HG02798 (cell line): ENCODE results near the gene PLAC8.
"Not testable (repeated sequence)": the region's sequence is repeated elsewhere in the genome, so short reads cannot be mapped to it uniquely, and the experiment has no call there.

Source experiments
- ATAC-seq: cut with Tn5 transposase; IDR thresholded peaks from one replicate; pipeline ENCODE4 v1.9.1; 2021; ENCODE audit warnings: mild to moderate bottlenecking; ENCODE audit not compliant: unreplicated experiment, poor library complexity

PLAC8 gene, protein sequence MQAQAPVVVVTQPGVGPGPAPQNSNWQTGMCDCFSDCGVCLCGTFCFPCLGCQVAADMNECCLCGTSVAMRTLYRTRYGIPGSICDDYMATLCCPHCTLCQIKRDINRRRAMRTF

DNA sequence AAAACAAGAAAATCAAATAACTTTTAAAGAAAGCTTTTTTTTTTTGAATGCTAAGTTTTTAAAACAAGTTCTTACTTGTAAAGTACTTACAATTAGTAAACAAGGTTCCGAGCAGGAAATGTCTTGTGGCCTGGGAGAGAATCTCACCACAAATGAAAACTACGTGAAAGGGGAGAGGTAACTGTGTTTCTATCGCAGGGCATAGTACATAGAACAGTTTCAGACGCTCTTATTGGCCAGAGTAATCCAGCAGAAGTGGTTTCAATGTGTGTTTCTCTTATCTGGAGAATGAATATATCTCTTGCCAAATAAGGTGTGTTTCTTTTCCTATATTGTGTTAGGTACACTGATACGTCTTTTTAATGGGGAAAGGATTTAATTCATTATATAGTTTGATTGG is at the start of gene PLAC8:
PLAC8 (minus strand) TSS at position 154 of the 400 bp plus-strand sequence. CDS start 6,808 bp downstream, outside the sequence.
- ATAC-seq = peak; percentile 35

DNA sequence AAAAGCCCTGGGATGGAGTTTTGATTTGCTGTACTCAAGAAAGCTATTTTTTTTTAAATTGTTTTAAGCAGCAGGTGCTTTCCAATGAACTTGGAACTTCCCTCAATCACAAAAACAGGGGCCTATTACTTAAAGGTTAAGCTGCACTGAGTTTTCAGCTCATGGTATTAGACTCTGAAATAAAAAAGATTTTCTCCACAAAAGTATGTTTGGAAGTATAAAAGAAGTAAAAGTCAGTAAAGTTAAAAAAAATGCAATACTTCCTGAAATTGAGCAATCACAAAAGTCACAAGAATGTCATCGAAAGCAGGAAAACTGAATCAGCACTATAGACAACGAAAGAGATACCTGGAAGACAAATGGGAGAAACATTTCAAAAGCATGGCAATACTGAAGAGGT is 38.9 kb upstream of the PLAC8 start:
- ATAC-seq = no peak

DNA sequence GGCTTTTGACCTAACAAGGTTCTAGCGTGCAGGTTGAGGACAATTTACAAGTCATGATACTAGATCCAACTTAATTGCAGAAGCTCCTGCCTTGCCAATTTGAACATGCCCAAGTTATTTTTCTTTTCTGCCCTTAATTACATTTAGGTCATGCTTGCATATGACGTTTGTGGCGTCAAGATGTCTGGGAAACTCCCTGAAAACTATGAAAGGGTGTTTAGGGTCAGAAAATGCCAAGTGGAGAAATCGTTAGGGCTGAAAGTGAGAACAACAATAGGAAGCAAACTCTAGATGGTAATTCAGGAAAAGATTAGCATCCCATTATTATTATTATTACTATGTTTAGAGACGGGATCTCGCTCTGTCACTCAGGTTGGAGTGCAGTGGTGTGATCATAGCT is 38.2 kb upstream of the PLAC8 start:
- no peak for ATAC-seq

DNA sequence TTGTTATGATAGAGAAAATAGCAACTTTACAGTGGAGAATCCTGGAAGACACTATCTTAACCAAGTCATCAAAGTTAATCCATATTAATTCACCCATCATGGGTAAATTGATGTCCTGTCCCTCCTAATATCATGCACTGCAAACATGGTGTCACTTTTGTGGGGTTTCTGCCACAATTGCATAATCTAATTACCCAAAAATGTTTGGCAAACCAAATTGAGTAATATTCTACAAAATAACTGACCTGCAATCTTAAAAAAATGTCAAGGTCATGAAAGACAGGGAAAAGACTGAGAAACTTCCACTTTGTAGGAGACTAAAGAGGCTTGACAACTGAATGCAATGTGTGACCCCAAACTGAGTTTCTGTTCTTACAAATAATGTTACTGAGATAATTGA is 37.1 kb upstream of the PLAC8 start:
- no peak for ATAC-seq

DNA sequence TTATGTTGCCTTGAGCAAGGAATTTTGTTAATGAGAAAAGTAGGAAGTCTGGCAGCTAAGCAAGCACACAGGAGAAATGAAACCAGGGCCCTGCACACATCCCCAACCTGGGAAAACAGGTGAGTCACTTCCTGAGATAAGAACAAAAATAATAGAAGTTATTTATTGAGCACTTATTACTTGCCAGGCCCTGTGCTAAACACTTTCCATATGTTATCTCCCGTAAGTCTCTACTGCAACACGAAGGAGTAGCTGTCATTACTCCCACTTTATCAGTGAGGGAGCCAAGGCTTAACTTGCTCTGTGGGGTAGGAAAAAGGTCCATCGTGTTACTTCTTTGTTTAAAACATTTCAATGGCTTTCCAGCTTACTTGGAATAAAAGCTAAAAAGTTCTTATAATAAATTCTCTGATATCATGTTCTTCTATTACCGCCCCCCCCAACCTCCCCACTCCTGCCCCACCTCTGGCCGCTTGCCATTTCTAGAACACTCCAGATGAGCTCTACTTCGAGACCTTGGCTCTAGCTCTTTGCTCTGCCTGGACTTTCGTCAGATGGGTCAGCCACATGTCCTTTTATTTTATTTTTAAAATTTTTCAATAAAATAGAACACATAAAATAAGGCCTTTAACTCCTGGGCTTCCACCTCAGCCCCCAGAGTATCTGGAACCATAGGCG is 36.3 kb upstream of the PLAC8 start:
- no peak for ATAC-seq

DNA sequence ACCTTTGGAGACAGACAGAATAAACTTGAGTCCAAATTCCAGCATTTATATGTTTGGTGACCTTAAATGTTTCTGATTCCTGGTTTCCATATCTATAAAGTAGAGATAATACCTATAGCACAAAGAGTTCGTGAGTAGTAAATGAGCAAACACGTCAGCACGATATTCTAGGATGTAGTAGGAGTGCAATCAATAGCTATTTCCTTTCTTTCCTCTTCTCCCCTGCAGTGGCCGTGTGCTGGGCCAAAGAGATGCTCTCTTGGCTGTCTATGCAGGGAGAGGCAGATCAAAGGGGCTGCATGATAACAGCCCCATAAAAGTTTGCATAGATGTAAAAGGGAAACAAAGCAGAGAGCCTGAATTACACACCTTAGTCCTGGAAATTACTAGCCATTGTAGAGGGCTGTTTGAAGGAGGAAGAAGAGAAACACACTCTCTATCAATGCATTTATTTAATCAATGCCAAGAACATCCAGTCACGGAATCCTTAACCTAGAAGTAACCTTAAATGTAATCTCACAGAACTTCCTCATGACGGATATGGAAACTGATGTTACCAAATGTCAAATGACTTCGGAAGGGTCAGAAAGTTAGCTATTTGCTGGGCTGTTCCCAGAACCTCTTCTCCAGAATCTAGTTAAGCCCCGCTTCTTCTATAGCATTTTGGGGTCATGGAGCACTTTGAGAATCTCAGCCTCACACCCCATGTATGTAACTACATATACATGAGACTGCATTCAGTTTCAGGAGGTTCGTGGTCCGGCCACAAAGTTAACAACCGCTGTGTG is 35.5 kb upstream of the PLAC8 start:
- no peak for ATAC-seq

DNA sequence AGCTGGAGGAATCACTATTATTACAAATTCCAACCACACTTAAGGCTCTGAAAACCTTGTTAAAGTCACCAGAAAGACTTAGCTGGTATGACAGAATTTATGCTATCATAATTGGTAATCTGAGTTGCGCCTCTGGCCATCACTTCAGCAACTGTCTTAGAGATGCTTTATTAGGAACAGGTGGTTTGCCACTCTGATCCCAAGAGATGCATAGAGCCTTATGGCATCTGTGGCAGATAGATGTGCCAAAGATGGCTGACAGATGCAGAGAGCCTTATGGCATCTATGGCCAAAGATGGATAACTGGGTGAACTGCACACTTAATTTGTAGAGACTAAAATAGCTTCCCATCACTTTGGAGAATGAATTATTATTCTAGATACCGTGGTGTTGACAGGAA is 32.3 kb upstream of the PLAC8 start:
- ATAC-seq = no peak

DNA sequence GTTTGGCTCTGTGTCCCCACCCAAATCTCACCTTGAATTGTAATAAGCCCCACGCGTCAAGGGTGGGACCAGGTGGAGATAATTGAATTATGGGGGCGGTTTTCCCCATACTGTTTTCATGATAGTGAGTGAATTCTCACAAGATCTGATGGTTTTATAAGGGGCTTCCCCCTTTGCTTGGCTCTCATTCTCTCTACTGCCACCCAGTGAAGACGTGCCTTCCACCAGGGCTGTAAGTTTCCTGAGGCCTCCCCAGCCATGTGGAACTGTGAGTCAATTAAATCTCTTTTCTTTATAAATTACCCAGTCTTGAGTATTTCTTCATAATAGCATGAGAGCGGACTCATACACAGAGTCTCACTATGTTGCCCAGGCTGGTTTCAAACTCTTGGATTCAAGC is 31.2 kb upstream of the PLAC8 start:
- not testable (repeated sequence) for ATAC-seq

DNA sequence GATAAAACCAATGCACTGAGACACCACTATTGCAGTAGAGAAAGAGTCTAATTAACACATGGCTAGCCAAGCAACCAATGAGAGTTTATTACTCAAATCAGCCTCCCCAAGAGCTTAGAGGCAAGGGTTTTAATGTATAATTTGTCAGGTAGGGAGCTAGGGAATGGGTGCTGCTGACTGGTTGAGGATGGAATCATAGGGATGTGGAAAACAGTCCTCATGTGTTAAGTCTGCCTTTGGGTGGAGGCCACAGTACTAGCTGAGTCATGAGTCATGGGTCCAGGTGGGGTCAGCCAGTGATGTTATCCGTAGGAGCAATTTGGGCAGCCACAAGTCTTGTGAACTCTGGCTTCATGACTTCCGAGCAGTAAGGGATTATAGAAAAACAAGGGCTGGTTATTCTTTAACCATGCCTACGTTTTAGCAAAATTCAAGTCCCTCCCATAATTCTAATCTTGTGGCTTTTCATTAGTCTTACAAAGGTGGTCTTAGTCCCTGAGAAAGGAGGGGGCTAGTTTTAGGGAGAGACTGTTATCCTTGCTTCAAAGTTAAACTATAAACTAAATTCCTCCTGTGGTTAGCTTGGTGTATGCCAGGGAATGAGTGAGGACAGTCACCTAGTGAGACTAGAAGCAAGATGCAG is 25.1 kb upstream of the PLAC8 start:
- ATAC-seq = no peak

DNA sequence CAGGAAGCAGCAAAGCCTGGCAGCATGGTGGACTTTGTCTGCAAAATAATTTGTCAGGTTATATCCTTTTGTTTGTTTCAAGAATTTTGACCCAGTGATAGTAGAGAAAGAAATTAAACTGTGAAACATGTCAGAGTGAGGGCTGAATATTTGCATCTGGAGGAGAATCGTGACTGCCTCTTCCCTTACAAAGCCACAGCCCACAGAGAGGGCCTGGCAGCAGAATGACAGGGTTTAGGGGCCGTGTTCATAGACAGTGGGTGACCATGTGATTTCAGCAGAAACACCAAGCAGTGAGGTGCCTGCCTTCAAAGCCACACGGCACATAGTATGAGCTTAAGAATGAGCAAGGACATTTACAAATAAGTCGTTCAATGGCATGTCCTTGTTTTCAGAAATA is 24.4 kb upstream of the PLAC8 start:
- no peak for ATAC-seq

DNA sequence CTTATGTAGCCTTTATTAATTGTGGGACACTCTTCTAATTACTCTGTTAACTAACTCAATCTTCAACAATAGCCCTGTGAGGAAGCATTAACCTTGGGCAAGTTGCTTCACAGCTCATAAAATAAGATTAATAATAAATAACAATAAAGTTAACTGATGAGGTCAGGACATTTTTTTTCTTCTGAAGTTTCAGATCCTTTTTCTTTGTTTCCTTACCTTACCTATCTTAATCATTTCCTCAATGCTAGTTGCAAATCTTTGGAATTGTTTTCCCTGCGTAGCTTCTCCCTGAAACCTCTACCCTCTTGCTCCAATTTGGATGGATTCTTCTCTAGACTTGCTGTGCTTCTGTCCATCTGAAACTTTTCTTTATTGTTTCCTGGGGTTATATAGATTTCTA is 17.5 kb upstream of the PLAC8 start:
- no peak for ATAC-seq

DNA sequence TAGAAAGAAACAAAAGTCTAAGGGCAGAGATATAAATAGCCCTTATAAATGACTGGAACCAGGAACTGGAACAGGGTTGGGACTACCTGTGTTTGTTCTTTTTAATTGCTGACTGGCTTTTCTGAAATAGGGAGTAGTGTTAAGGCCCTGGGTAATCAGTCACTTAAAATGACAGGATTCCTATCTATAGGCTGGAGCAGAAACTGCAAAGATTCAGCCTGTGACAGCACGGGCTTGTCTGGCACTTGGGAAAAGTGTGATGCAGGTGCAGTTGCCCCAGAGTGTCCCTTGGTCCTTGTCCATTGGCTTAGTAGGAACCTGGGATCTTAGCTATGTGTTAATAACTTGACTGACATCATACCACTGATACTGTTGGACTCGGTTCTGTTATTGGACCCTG is 14.7 kb upstream of the PLAC8 start:
- no peak for ATAC-seq

DNA sequence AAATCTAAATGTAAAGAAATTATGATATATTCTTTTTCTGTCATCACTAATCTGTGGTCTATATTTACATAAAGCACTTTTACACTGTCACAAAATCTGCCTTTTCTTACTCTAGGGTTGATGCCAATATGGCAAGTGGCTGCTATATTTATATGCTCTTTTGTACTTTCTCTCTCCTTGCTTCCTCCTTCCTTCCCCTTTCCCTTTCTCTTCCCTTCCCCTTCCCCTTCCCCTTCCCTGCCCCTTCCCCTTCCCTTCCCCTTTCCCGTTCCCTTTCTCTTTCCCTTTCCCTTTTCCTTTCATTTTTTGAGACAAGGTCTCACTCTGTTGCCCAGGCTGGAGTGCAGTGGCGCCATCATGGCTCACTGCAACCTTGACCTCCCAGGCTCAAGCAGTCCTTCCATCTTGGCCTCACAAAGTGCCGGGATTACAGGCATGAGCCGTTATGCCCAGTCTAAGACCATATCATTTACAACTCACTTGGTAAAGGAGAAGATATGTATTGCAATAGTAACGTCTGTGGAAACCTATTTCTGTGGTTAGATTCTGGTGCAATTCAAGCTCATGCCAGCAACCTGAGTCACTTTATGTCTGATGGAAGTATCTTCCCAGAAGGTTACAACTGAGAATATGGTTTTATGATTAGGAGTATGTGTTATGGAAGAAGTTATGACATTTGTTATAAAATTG is 13.9 kb upstream of the PLAC8 start:
- no peak for ATAC-seq

DNA sequence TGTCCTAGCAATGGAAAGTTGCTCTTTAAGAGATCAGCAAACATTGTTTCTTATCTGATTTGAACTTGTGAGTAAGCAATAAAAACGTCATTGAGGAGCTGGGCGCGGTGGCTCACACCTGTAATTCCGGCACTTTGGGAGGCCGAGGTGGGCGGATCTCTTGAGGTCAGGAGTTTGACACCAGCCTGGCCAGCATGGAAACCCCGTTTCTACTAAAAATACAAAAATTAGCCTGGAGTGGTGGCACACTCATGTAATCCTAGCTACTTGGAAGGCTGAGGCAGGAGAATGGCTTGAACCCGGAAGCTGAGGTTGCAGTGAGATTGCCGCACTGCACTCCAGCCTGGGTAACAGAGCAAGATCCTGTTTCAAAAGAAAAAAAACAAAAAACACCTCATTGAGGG is 11.2 kb upstream of the PLAC8 start:
- no peak for ATAC-seq

DNA sequence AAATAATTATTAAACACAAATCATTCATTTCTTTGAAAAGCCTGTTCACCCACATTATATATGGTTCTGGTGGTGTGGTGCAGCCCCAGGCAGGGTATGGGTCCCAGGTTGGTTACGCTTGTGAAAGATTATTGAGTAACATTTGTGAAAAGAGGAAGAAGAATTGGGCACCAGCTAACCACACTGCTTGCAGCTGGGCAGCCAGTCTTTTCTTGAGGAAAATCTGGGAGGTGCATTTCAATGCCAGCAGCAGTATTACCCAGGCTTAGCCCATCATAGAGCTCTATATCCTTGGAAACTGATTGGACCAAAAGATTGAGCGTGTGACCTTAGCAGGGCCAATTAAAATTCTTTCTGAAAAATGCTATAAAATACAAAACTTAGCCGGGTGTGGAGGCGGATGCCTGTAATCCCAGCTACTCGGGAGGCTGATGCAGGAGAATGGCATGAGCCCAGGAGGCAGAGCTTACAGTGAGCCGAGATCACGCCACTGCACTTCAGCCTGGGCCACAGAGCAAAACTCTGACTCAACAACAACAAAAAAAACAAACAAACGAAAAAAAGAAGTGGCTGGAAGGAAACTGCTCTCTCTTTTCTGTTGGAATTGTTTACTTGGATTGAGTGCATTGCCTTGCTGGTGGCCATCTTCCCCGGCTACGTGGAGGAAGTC is 9.7 kb upstream of the PLAC8 start:
- ATAC-seq = no peak

DNA sequence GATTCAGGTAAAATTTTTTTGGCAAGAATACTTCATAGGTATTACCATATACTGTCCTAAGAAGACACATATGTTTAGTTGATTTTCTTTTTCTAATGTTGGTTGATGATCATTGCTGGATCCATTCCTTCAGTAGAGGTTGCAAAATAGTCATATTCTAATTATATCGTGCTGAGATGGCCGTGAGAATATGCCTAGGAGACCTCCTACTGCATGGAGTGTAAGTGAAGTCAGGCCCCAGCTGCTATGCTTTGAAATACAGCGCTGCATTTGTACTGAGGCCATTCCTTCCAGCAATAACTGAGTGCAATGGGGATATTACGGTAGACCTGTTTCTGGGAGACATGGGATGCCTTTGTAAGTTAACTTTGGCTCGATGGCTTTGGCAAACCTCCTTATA is 6.7 kb upstream of the PLAC8 start:
- no peak for ATAC-seq

DNA sequence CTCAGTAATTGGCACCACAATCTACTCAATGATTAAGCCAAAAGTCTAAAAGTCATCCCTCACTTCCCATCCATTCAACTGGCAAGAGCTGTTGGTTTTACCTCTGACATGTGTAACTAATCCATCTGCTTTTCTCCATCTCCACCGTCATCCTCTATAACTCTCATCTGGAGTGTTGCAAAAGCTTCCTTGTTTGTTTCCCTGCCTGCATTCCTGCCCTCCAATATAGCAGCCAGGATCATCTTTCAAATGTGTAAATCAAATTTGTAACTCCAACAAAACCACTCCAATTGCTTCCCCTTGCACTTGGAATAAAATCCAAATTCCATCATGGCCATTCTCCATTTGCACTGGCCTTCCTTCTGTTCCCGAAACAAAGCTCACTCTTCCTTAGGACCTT is 4.3 kb upstream of the PLAC8 start:
- ATAC-seq = no peak

DNA sequence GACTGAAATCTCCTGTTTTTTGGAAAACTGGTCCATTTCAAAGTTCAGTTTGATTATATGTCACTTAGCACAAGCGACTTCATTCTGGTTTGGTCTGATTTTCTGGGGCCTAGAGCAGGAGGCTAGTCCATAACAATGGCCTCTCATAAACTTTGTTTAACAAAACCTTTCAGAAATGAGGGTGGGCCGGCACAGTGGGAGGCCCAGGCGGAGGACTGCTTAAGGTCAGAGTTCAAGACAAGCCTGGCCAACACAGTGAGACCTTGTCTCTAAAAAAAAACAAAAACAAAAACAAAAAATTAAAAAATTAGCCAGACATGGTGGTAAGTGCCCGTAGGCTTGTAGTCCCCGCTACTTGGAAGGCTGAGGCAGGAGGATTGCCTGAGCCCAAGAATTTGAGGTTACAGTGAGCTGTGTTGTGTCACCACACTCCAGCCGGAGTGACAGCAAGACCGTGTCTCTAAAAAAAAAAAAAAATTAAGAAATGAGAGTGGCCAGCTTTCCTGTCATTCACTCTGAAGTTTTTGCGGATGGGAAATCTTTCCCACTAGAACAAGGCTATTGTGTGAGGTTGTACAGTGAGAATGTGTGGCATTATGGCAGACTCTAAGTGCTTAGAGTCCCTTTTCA is 1.2 kb upstream of the PLAC8 start:
- no peak for ATAC-seq

DNA sequence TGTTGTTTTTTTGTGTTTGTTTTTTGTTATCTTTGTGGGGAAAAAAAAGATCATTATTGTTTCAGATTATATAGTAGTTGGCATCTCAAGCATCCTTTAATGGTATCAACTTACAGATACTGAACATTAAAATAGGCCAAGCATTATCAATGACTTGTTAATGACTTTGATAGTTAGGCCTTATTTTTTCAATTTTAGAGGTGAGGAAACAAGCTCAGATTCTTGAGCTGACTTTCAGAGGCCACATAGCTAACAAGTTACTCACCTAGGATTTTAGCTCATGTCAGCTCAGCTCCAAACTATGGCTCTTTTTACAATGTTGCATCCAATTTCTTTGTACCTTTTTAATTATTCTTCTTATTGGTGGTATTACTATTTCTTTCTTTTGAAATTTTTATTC is 471 bp upstream of the PLAC8 start:
- no peak for ATAC-seq

DNA sequence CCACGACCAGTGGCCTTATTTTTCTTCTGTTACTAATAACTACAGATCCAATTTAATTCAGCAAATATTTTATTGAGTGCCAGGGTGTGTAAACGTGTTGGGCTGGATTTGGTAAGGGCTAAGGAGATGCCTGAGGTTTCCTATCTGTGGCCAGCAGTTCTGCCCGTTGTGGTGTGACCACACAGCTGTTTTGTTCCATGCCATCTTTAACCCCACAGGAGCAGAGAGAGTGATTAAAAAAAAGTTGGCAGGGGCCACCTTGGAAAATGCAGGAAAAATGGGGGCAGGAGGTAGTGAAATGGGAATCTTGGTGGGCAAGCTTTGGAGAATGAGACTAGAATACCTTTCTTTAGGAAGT is 1.1 kb downstream of the PLAC8 start:
- ATAC-seq = no peak
